H9 (cell line): ENCODE data around the gene SLC17A9. TPM values are rescaled to one million over a fixed set of nuclear protein-coding genes. Genes with fewer than 3 reads are reported as not detected.
A peak's percentile ranks its signal among the peaks of the same experiment; 100 is the strongest.

Experiments
- DNase-seq: peaks from one replicate; pipeline ENCODE4 v3.0.0-alpha.2; 2017
- H2AFZ ChIP-seq: one replicate; pipeline ENCODE4 v1.6.1; 2013; ENCODE audit warnings: mild to moderate bottlenecking, low read length, control low read depth, moderate library complexity
- H2AK5ac ChIP-seq: 2 replicates; pipeline ENCODE4 v1.6.1; 2013; ENCODE audit warnings: low read length, control low read depth, mixed read lengths; ENCODE audit not compliant: insufficient read length
- H2BK120ac ChIP-seq: one replicate; pipeline ENCODE4 v1.6.1; 2013; ENCODE audit warnings: low read depth, mild to moderate bottlenecking, low read length, control low read depth, inconsistent platforms; ENCODE audit not compliant: poor library complexity, severe bottlenecking
- H2BK12ac ChIP-seq: 2 replicates; pipeline ENCODE4 v1.6.1; 2013; ENCODE audit warnings: low read length, control low read depth, mixed read lengths, low read depth; ENCODE audit not compliant: insufficient read length
- H2BK15ac ChIP-seq: 2 replicates; pipeline ENCODE4 v1.6.1; 2013; ENCODE audit warnings: low read depth, low read length, control low read depth
- H2BK20ac ChIP-seq: one replicate; pipeline ENCODE4 v1.6.1; 2013; ENCODE audit warnings: low read depth, mild to moderate bottlenecking, low read length, control low read depth, inconsistent platforms; ENCODE audit not compliant: poor library complexity, severe bottlenecking
- H2BK5ac ChIP-seq: 2 replicates; pipeline ENCODE4 v1.6.1; 2013; ENCODE audit warnings: low read length, control low read depth, mixed read lengths; ENCODE audit not compliant: insufficient read length
- H3K14ac ChIP-seq: 2 replicates; pipeline ENCODE4 v1.6.1; 2013; ENCODE audit warnings: low read length, control low read depth; ENCODE audit not compliant: insufficient read depth
- H3K18ac ChIP-seq: 2 replicates; pipeline ENCODE4 v1.6.1; 2013; ENCODE audit warnings: low read depth, mild to moderate bottlenecking, mixed read lengths, low read length, control low read depth; ENCODE audit not compliant: insufficient read length
- H3K23ac ChIP-seq: 2 replicates; pipeline ENCODE4 v1.6.1; 2013; ENCODE audit warnings: low read length, control low read depth, mixed read lengths, low read depth; ENCODE audit not compliant: insufficient read length
- H3K23me2 ChIP-seq: 2 replicates; pipeline ENCODE4 v1.6.1; 2013; ENCODE audit warnings: low read depth, mild to moderate bottlenecking, mixed read lengths, low read length, control low read depth; ENCODE audit not compliant: insufficient read length, poor library complexity, severe bottlenecking
- H3K27ac ChIP-seq: 2 replicates; pipeline ENCODE4 v1.5.1; 2013; ENCODE audit warnings: low read length, control low read depth, mixed read lengths, low read depth; ENCODE audit not compliant: insufficient read length
- H3K27me3 ChIP-seq: 2 replicates; pipeline ENCODE4 v1.6.1; 2013; ENCODE audit warnings: low read length, control low read depth, inconsistent platforms; ENCODE audit not compliant: insufficient read depth
- H3K4ac ChIP-seq: 2 replicates; pipeline ENCODE4 v1.6.1; 2013; ENCODE audit warnings: low read depth, mild to moderate bottlenecking, control low read depth, inconsistent platforms, low read length, moderate library complexity
- H3K4me1 ChIP-seq: 2 replicates; pipeline ENCODE4 v1.6.1; 2013; ENCODE audit warnings: low read length, control low read depth, inconsistent platforms; ENCODE audit not compliant: insufficient read depth
- H3K4me2 ChIP-seq: 2 replicates; pipeline ENCODE4 v1.6.1; 2013; ENCODE audit warnings: low read length, control low read depth, mixed read lengths; ENCODE audit not compliant: insufficient read length, insufficient read depth
- H3K56ac ChIP-seq: 2 replicates; pipeline ENCODE4 v1.6.1; 2013; ENCODE audit warnings: low read depth, mild to moderate bottlenecking, mixed read lengths, low read length, control low read depth; ENCODE audit not compliant: insufficient read length
- H3K79me1 ChIP-seq: 2 replicates; pipeline ENCODE4 v1.6.1; 2013; ENCODE audit warnings: low read depth, mild to moderate bottlenecking, moderate library complexity, low read length, control low read depth, inconsistent platforms; ENCODE audit not compliant: insufficient read depth, poor library complexity, severe bottlenecking
- H3K79me2 ChIP-seq: 2 replicates; pipeline ENCODE4 v1.6.1; 2013; ENCODE audit warnings: low read length, control low read depth, inconsistent platforms; ENCODE audit not compliant: insufficient read depth
- H3K9ac ChIP-seq: 2 replicates; pipeline ENCODE4 v1.6.1; 2013; ENCODE audit warnings: low read length, control low read depth, mixed read lengths; ENCODE audit not compliant: insufficient read length; ENCODE audit errors: extremely low read depth
- H3K9me3 ChIP-seq: one replicate; pipeline ENCODE4 v1.6.1; 2013; ENCODE audit warnings: low read depth, low read length, inconsistent platforms; ENCODE audit not compliant: control insufficient read depth
- H3T11ph ChIP-seq: one replicate; pipeline ENCODE4 v1.6.1; 2013; ENCODE audit warnings: mild to moderate bottlenecking, low read length, control low read depth, inconsistent platforms
- H4K20me1 ChIP-seq: one replicate; pipeline ENCODE4 v1.6.1; 2013; ENCODE audit not compliant: control insufficient read depth, insufficient read length, insufficient read depth
- H4K5ac ChIP-seq: 2 replicates; pipeline ENCODE4 v1.6.1; 2013; ENCODE audit warnings: low read depth, mild to moderate bottlenecking, mixed read lengths, low read length, control low read depth; ENCODE audit not compliant: insufficient read length
- H4K8ac ChIP-seq: replicated peaks from 2 replicates; pipeline ENCODE4 v1.6.1; 2013; ENCODE audit warnings: low read length, control low read depth, mixed read lengths, low read depth; ENCODE audit not compliant: insufficient read length
- H4K91ac ChIP-seq: 2 replicates; pipeline ENCODE4 v1.6.1; 2013; ENCODE audit warnings: low read depth, mild to moderate bottlenecking, moderate library complexity, mixed read lengths, low read length, control low read depth; ENCODE audit not compliant: insufficient read length
- H3K27ac Mint-ChIP-seq, 3 experiments: 2 replicates in 2 of 3; 3 replicates in 1 of 3; pipeline ENCODE4 v1.8.0; 2020 to 2021; ENCODE audit warnings: mixed read lengths in 3 of 3, mild to moderate bottlenecking in 1 of 3, moderate library complexity in 1 of 3
- H3K27me3 Mint-ChIP-seq: 2 replicates; pipeline ENCODE4 v1.8.0; 2021; ENCODE audit warnings: low read depth, mild to moderate bottlenecking, moderate library complexity, mixed read lengths
- H3K36me3 Mint-ChIP-seq, 3 experiments: 2 replicates in 2 of 3; 3 replicates in 1 of 3; pipeline ENCODE4 v1.8.0; 2020 to 2021; ENCODE audit warnings: low read depth in 3 of 3, mixed read lengths in 3 of 3; ENCODE audit not compliant: insufficient read depth in 1 of 3
- H3K4me1 Mint-ChIP-seq, 2 experiments: 2 replicates each; pipeline ENCODE4 v1.8.0; 2020; ENCODE audit warnings: mixed read lengths in 2 of 2
- H3K4me3 Mint-ChIP-seq, 2 experiments: 2 replicates in 1 of 2; 3 replicates in 1 of 2; pipeline ENCODE4 v1.8.0; 2020 to 2021; ENCODE audit warnings: mild to moderate bottlenecking in 2 of 2, mixed read lengths in 2 of 2, moderate library complexity in 1 of 2
- H3K9me3 Mint-ChIP-seq, 2 experiments: 2 replicates in 1 of 2; 3 replicates in 1 of 2; pipeline ENCODE4 v1.8.0; 2020; ENCODE audit warnings: mild to moderate bottlenecking in 2 of 2, mixed read lengths in 2 of 2, moderate library complexity in 1 of 2
- CTCF ChIP-seq: fragments of 200-600 bp; sonication (generic); conservative IDR thresholded peaks from 3 replicates; pipeline ENCODE4 v1.8.0; 2021; ENCODE audit warnings: antibody characterized with exemption, mild to moderate bottlenecking
- WGBS: extraction: QIAGEN DNeasy Blood & Tissue Kit; methylation state at CpG from one replicate; pipeline ENCODE4 v1.1.7; 2013; ENCODE audit warnings: missing lambda C conversion rate, low lambda C conversion rate, mixed read lengths; ENCODE audit not compliant: insufficient read length; ENCODE audit errors: extremely low coverage; 5-methylcytosine and 5-hydroxymethylcytosine counted together
- total RNA-seq: library from RNA; stranded (reverse); gene quantifications from 2 replicates; pipeline ENCODE4 v1.2.1, GENCODE V29; 2021

SLC17A9 gene
- total RNA-seq, 1 experiment from 2014 or later, result 20.9 TPM

- peaks cover 0 to 7% of the 10 kb centered on the region in 2 experiments; a peak in 1 of 4 replicates for H3K4me1 Mint-ChIP-seq
- no peaks in the 10 kb centered on the region for H3K79me1 ChIP-seq
Observed at GRCh38 chr20:62961310-62961783, 8.8 kb downstream of the SLC17A9 start.

More at GRCh38 chr20:62961310-62961783, 8.8 kb downstream of the SLC17A9 start:
- Mint-ChIP-seq H3K9me3 (no peaks in the 10 kb centered on the region), H3K27ac (no peak overlapping the region), H3K4me3 (peak overlapping the region in 1 of 2 experiments; percentile 62; a peak in 3 of 5 replicates), H3K27me3 (no peaks in the 10 kb centered on the region), H3K36me3 (peaks cover 2 to 24% (median 7%) of the 10 kb centered on the region in 3 experiments; a peak in 4 of 7 replicates)
- Histone ChIP-seq H3K27me3 (no peaks in the 10 kb centered on the region), H3K23me2 (no peaks in the 10 kb centered on the region), H3K9ac (no peak overlapping the region), H3K56ac (no peak overlapping the region), H2AFZ (no peak overlapping the region), H3T11ph (no peak overlapping the region), H4K91ac (no peak overlapping the region), H2BK120ac (no peak overlapping the region), H3K18ac (peak overlapping the region; percentile 46), H4K8ac (no peak overlapping the region), H2BK12ac (no peak overlapping the region), H3K9me3 (no peaks in the 10 kb centered on the region), H2BK15ac (no peak overlapping the region), H2BK20ac (no peak overlapping the region), H3K79me2 (no peaks in the 10 kb centered on the region), H2BK5ac (no peak overlapping the region), H3K23ac (no peak overlapping the region), H2AK5ac (no peak overlapping the region), H3K4me2 (no peak overlapping the region), H3K4me1 (no peaks in the 10 kb centered on the region), H4K20me1 (no peaks in the 10 kb centered on the region), H4K5ac (no peak overlapping the region), H3K27ac (no peak overlapping the region), H3K14ac (no peak overlapping the region), H3K4ac (no peak overlapping the region)
- no CpG with 5 or more reads among the region's 19 CpGs for WGBS
- DNase-seq, result peak; percentile 75
- peak; percentile 35; the same call in 2 of the 3 replicates for TF ChIP-seq CTCF
